GM12878 (cell line): Measurements from ENCODE around the gene DNAJB2. TPM values are rescaled to one million over a fixed set of nuclear protein-coding genes. Genes with fewer than 3 reads are reported as not detected.
A peak's percentile ranks its signal among the peaks of the same experiment; 100 is the strongest.

Experiments
- CEBPB ChIP-seq, 2 experiments: fragments of 150-350 bp in 1 of 2; IDR thresholded peaks; 2 replicates each; pipeline ENCODE4 v1.6.1; 2012 to 2014; ENCODE audit warnings: low read depth in 2 of 2, low read length in 2 of 2, borderline replicate concordance in 1 of 2, inconsistent platforms in 1 of 2
- CHD1 ChIP-seq: IDR thresholded peaks from 2 replicates; pipeline ENCODE4 v1.6.1; 2012; ENCODE audit warnings: low read depth, low read length, improper control_type of control experiment
- CTCF ChIP-seq, 3 experiments: IDR thresholded peaks in 2 of 3; conservative IDR thresholded peaks in 1 of 3; 2 replicates each; pipeline ENCODE4 v1.5.1; 2011; ENCODE audit warnings: low read depth in 3 of 3, low read length in 3 of 3, mild to moderate bottlenecking in 3 of 3, control low read depth in 2 of 3, moderate library complexity in 2 of 3, inconsistent platforms in 1 of 3, mixed read lengths in 1 of 3; ENCODE audit not compliant: control insufficient read depth in 2 of 3, insufficient read depth in 1 of 3; ENCODE audit errors: extremely low read depth in 1 of 3
- DPF2 ChIP-seq: fragments of 450-650 bp; IDR thresholded peaks from 2 replicates; pipeline ENCODE4 v1.6.1; 2017; ENCODE audit warnings: mild to moderate bottlenecking
- HDGF ChIP-seq: fragments of 450-650 bp; IDR thresholded peaks from 2 replicates; pipeline ENCODE4 v1.6.1; 2016; ENCODE audit warnings: antibody characterized with exemption
- MYC ChIP-seq: IDR thresholded peaks from 2 replicates; pipeline ENCODE4 v1.6.1; 2011; ENCODE audit warnings: mild to moderate bottlenecking, low read length, moderate library complexity, inconsistent platforms; ENCODE audit not compliant: insufficient read depth, insufficient replicate concordance, insufficient read length, severe bottlenecking
- POU2F2 ChIP-seq: IDR thresholded peaks from 3 replicates; pipeline ENCODE4 v1.6.1; 2011; ENCODE audit warnings: low read depth, mild to moderate bottlenecking, low read length, borderline replicate concordance
- STAT3 ChIP-seq: IDR thresholded peaks from 2 replicates; pipeline ENCODE4 v1.6.1; 2011; ENCODE audit warnings: low read depth, low read length, improper control_type of control experiment
- SUPT20H ChIP-seq: IDR thresholded peaks from 2 replicates; pipeline ENCODE4 v1.6.1; 2011; ENCODE audit warnings: low read depth, mild to moderate bottlenecking, low read length, moderate library complexity, borderline replicate concordance; ENCODE audit not compliant: control insufficient read depth
- TCF3 ChIP-seq: IDR thresholded peaks from 2 replicates; pipeline ENCODE4 v1.6.1; 2012; ENCODE audit warnings: low read depth, mild to moderate bottlenecking, low read length, borderline replicate concordance; ENCODE audit not compliant: insufficient read depth
- polyA plus RNA-seq, 11 experiments: library from polyadenylated mRNA; depleted of rRNA in 4 of 11; unstranded in 6 of 11; stranded (reverse) in 5 of 11; fragments of >200 nt; fragmentation: Nextera tagmentation in 4 of 11; fragmentation: Illumina TruSeq in 1 of 11; extraction: Ambion mirVana in 4 of 11; extraction: Trizol in 1 of 11; gene quantifications; 1 replicate in 1 of 11; 2 replicates in 10 of 11; pipeline versions ENCODE4 v1.2.1 to v1.2.3, GENCODE V29; 2011 to 2016; ENCODE audit warnings: inconsistent platforms in 2 of 11, missing spikeins in 2 of 11, low read depth in 1 of 11
- total RNA-seq, 4 experiments: library from RNA; depleted of rRNA in 3 of 4; stranded (reverse); fragments of >200 nt in 3 of 4; fragmentation: Illumina TruSeq in 1 of 4; extraction: Trizol in 1 of 4; gene quantifications; 2 replicates each; pipeline versions ENCODE4 v1.2.1 to v1.2.3, GENCODE V29; 2013 to 2021
- TF ChIP-seq, protein P1 (sequence below): fragments of 450-650 bp; IDR thresholded peaks from 2 replicates; pipeline ENCODE4 v1.6.1; 2017; ENCODE audit warnings: low read depth, mild to moderate bottlenecking, moderate library complexity
- TF ChIP-seq, protein P2 (sequence below): IDR thresholded peaks from 2 replicates; pipeline ENCODE4 v1.6.1; 2012; ENCODE audit warnings: improper control_type of control experiment, low read depth, low read length; ENCODE audit not compliant: insufficient replicate concordance
- TF ChIP-seq, protein P3 (sequence below): fragments of 450-650 bp; IDR thresholded peaks from 2 replicates; pipeline ENCODE4 v1.6.1; 2016; ENCODE audit warnings: mild to moderate bottlenecking, moderate library complexity, borderline replicate concordance

DNAJB2 gene
- total and polyA plus RNA-seq, 10 of the 15 experiments (the other 5 are each of a cell fraction or from before 2014, with no cell fraction given), result 0.26 to 36.5 (median 12.5) TPM

DNA sequence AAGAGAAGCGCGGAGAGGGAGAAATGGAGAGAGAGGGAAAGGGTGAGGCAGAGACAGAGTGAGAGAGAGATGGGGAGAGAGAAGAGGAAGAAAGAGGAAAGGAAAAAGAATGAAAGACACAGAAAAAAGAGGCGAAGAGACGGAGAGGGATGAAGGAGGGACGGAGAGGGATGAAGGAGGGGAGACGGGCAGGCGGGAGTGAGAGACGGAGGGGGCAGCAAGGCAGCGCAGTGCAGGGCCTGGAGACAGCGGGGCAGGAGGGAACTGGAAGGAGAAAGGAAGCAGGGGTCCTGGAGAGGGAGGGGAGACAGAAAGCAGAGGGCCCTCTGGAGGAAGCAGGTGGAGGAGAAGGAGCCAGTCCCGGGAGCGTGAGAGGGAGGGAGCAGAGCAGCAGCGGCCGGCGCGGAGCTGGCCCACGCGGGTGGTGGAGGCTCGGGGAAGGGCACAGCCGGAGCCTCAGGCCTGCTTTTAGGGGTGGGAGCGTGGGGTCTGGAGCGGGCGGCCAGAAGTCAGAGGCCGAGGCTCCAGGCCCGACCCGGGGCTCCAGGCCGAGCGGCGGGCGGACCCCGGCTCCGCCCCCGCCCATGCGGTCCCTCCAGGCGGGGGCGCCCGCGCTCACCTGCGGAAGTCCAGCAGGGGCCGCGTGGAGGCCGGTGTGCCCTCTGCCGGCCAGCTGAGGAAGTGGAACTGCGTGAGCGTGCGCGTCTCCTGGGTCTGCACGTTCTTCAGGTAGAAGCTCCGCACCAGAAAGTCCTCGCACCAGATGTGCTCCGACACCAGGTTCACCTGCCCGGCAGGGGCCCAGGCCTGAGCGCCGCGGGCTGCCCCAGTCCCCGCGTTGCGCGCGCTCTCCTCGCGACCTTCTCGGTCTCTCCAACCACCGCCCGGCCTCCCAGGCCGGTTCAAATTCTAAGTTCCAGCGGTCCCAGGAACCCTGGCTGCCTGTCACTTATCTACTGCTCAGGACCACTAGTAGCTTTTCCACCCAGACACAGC lies 15.5 kb downstream of the DNAJB2 start (continued):
- TF ChIP-seq CEBPB (IDR thresholded peaks at IDR 0.05; ENCODE audit: borderline replicate concordance in 1 of 2, low read depth in 2 of 2, low read length in 2 of 2) (no peak), HDGF (peak; percentile 99), TCF3 (peak; percentile 69; the same call in 1 of the 2 replicates), SUPT20H (no peak), DPF2 (peak; percentile 88), CTCF (IDR thresholded peaks at IDR 0.05 in 2 of 3, conservative IDR thresholded peaks at IDR 0.05 in 1 of 3; ENCODE audit: control insufficient read depth in 2 of 3, extremely low read depth in 1 of 3, insufficient read depth in 1 of 3, low read depth in 3 of 3, low read length in 3 of 3) (peak; percentile 98 to 99 (median 99)), POU2F2 (peak; percentile 58; the same call in 1 of the 3 replicates), CHD1 (no peak), MYC (peak; percentile 91), STAT3 (no peak)
- TF ChIP-seq, protein P1, sequence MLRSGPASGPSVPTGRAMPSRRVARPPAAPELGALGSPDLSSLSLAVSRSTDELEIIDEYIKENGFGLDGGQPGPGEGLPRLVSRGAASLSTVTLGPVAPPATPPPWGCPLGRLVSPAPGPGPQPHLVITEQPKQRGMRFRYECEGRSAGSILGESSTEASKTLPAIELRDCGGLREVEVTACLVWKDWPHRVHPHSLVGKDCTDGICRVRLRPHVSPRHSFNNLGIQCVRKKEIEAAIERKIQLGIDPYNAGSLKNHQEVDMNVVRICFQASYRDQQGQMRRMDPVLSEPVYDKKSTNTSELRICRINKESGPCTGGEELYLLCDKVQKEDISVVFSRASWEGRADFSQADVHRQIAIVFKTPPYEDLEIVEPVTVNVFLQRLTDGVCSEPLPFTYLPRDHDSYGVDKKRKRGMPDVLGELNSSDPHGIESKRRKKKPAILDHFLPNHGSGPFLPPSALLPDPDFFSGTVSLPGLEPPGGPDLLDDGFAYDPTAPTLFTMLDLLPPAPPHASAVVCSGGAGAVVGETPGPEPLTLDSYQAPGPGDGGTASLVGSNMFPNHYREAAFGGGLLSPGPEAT, result no peak
- TF ChIP-seq, protein P2, sequence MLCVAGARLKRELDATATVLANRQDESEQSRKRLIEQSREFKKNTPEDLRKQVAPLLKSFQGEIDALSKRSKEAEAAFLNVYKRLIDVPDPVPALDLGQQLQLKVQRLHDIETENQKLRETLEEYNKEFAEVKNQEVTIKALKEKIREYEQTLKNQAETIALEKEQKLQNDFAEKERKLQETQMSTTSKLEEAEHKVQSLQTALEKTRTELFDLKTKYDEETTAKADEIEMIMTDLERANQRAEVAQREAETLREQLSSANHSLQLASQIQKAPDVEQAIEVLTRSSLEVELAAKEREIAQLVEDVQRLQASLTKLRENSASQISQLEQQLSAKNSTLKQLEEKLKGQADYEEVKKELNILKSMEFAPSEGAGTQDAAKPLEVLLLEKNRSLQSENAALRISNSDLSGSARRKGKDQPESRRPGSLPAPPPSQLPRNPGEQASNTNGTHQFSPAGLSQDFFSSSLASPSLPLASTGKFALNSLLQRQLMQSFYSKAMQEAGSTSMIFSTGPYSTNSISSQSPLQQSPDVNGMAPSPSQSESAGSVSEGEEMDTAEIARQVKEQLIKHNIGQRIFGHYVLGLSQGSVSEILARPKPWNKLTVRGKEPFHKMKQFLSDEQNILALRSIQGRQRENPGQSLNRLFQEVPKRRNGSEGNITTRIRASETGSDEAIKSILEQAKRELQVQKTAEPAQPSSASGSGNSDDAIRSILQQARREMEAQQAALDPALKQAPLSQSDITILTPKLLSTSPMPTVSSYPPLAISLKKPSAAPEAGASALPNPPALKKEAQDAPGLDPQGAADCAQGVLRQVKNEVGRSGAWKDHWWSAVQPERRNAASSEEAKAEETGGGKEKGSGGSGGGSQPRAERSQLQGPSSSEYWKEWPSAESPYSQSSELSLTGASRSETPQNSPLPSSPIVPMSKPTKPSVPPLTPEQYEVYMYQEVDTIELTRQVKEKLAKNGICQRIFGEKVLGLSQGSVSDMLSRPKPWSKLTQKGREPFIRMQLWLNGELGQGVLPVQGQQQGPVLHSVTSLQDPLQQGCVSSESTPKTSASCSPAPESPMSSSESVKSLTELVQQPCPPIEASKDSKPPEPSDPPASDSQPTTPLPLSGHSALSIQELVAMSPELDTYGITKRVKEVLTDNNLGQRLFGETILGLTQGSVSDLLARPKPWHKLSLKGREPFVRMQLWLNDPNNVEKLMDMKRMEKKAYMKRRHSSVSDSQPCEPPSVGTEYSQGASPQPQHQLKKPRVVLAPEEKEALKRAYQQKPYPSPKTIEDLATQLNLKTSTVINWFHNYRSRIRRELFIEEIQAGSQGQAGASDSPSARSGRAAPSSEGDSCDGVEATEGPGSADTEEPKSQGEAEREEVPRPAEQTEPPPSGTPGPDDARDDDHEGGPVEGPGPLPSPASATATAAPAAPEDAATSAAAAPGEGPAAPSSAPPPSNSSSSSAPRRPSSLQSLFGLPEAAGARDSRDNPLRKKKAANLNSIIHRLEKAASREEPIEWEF, result no peak
- TF ChIP-seq, protein P3, sequence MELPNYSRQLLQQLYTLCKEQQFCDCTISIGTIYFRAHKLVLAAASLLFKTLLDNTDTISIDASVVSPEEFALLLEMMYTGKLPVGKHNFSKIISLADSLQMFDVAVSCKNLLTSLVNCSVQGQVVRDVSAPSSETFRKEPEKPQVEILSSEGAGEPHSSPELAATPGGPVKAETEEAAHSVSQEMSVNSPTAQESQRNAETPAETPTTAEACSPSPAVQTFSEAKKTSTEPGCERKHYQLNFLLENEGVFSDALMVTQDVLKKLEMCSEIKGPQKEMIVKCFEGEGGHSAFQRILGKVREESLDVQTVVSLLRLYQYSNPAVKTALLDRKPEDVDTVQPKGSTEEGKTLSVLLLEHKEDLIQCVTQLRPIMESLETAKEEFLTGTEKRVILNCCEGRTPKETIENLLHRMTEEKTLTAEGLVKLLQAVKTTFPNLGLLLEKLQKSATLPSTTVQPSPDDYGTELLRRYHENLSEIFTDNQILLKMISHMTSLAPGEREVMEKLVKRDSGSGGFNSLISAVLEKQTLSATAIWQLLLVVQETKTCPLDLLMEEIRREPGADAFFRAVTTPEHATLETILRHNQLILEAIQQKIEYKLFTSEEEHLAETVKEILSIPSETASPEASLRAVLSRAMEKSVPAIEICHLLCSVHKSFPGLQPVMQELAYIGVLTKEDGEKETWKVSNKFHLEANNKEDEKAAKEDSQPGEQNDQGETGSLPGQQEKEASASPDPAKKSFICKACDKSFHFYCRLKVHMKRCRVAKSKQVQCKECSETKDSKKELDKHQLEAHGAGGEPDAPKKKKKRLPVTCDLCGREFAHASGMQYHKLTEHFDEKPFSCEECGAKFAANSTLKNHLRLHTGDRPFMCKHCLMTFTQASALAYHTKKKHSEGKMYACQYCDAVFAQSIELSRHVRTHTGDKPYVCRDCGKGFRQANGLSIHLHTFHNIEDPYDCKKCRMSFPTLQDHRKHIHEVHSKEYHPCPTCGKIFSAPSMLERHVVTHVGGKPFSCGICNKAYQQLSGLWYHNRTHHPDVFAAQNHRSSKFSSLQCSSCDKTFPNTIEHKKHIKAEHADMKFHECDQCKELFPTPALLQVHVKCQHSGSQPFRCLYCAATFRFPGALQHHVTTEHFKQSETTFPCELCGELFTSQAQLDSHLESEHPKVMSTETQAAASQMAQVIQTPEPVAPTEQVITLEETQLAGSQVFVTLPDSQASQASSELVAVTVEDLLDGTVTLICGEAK, result 0 out of 2 replicates have a peak, but pooled peaks have one; percentile 14
